NCI-H1092 (cell line): ENCODE measurements around the gene SOS1.
"Not testable (repeated sequence)": the region's sequence is repeated elsewhere in the genome, so short reads cannot be mapped to it uniquely, and the experiment has no call there.

Experiments used
- DNase-seq: peaks from one replicate; lab custom pipeline; 2025; lab: John Stamatoyannopoulos, UW

The SOS1 gene

DNA sequence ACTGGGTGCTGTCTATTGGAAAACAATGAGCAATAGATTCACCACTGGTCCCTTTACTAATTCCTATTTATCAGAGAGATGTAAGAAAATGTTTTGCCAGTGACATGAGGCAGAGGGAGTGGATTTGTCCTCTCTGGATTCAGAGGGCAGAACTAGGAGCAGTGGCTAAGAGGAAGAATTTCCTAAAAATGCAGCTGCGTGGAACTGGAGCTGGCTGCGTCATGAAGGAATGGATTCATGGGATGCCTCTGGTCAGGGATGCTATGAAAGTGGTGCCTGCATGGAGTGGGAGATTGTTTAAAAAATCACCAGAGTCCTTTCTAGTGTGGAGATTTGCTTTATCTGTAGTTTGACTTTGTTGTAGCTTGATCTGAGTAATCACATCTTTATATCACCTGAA lies 152.8 kb downstream of the SOS1 start:
- no peak for DNase-seq

DNA sequence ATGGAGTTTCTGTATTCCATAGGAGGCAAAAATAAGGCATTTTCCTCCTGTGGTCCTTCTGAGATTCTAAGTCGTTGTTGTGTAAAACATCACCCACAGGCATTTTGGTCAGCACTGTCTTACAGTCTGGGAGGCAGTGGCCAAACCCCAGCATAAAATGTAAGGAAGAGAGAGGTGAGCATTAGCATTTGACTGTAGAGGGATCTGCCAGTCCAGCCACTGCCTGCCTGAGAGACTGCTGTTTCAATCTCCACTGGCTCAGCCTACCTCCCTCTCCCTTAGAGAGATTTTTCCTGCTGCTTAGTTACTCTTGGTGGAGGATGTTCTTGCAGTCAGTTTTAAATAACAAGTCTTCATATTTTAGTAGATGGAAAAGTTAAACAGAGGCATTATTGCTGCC lies 154.2 kb downstream of the SOS1 start:
- no peak for DNase-seq

DNA sequence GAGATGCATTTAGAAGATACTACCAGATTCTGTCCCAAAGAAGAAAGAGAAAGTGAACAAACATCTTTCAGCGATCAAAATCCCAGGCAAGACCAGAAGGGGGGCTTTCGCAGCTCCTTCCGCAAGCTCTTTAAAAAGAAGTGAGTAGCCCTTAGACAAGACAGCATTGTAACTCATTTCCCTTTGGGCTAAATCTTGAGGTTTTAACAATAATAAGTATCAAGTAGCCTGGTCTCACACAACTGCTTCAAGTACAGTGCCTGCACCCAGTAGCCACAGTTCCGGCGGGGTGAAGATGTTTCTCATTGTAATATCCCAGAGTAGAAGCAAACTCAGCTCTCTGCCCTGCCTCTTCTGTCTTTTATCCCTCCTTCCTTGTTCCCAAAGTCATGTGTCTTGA lies 154.8 kb downstream of the SOS1 start:
- DNase-seq = no peak

DNA sequence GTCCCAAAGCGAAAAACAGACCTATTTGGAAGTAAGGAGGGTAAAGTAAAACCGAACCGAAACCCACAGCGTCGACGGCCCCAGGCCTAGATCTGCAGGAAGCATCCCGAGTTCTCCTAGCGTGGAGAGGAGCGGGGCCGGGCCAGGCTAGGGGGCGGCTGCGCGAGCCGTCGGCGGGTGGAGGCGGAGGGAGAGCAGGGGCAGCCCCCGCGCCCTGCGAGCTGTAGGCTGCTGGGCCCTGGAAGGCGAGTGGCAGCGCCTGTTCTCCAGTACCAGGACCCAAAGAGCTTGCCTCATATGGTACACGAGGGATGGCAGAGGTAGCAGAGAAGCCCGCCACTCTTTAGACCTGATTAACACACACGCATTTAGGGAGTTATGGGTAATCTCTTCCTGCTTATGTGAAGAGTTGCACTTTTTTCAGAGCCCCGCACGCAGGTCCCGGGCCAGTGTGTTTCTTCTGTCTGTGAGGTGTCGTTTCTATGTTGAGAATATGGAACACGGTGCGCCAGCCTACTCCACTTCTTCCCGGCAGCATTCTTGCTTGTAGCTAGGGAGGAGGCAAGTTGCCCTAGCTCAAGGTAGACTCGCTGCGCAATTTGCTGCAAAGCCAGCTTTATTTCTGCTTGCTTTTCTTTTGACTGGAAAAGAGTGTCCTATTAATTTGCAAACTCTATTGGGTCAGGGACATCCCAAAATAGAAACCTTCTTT lies 160.1 kb downstream of the SOS1 start:
- DNase-seq = no peak

DNA sequence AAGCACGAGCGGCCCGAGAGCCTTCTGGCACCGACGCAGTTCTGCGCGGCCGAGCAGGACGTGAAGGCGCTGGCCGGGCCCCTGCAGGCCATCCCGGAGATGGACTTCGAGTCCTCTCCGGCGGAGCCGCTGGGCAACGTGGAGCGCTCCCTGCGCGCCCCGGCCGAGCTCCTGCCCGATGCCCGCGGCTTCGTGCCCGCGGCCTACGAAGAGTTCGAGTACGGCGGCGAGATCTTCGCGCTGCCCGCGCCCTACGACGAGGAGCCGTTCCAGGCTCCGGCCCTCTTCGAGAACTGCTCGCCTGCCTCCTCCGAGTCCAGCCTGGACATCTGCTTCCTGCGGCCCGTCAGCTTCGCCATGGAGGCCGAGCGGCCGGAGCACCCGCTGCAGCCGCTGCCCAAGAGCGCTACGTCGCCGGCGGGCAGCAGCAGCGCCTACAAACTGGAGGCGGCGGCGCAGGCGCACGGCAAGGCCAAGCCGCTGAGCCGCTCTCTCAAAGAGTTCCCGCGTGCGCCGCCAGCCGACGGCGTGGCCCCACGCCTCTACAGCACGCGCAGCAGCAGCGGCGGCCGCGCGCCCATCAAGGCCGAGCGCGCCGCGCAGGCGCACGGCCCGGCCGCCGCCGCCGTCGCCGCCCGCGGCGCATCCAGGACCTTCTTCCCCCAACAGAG lies 160.8 kb downstream of the SOS1 start:
- DNase-seq = peak; percentile 20

DNA sequence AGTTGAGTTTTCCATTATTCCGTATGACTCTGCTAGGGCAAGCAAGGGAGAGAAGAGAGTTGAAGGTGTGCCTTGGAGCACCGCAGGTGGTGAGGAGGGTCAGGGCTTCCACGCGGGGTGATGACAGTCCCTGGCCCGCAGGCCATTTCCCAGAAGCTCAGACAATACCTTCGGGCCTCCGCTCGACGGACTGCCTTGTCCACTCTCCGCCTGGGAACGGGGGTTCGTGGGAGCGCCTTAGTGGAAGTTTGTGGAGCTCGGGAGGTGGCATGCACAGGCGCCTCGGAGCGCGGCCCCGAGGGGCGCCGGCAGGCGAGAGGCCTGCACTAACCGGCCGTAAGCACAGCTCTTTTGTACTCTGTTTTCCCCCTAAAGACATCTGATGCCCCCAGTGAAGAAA lies 161.4 kb downstream of the SOS1 start:
- DNase-seq = no peak

DNA sequence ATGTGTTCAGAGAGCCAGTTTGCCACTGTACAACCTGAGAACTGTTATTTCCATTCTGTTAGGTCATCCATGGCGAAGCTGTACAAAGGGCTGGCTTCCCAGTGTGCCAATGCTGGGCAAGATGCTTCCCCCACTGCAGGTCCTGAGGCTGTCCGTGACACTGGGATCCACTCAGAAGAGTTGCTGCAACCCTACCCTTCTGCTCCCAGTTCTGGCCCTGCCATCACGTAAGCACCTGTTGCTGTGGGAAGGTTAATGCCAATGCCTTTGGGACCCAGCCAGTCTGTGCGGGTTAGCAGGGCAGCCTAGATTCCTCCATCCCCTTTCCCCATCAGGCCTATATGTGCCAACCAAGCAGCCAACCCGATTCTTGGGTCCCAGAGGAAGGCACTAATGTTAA lies 162.9 kb downstream of the SOS1 start:
- no peak for DNase-seq

DNA sequence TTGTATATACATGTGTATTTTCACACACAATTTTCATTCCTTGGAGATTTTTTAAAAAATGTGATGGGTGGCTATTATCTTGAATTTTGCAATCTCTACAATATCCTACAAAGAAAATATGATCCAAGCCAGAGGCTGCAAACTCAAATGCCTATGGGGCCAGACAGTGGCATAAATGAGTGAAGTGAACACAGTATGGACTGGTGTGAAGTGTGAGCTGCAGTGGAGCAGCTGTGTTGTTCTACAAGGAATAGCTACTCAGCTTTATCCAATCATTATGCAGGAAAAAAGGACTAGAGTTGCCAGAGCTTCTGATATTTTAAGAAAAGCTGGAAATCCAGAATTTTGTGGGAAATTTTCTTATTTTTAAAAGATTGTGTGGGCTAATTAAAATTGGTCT lies 169.1 kb downstream of the SOS1 start:
- DNase-seq = no peak

DNA sequence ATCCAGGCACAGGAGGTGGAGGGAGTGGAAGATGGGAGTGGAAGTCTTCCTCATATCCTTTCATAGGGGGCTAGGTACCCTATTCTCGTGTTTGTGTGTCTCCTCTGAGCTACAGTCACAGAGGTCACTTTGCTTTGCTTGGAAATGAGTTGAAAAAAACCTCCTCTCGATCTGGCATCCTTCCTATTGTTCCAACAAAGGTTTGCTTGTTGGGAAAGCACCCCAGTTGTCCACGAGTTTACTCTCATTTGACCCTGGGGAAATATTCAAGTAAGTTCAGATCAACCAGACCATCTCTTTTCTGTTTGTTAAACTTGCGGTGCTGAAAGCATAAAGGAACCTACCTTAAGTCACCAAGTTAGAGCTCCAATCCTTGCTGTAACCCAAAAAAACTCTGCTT lies 171.9 kb downstream of the SOS1 start:
- DNase-seq = no peak

DNA sequence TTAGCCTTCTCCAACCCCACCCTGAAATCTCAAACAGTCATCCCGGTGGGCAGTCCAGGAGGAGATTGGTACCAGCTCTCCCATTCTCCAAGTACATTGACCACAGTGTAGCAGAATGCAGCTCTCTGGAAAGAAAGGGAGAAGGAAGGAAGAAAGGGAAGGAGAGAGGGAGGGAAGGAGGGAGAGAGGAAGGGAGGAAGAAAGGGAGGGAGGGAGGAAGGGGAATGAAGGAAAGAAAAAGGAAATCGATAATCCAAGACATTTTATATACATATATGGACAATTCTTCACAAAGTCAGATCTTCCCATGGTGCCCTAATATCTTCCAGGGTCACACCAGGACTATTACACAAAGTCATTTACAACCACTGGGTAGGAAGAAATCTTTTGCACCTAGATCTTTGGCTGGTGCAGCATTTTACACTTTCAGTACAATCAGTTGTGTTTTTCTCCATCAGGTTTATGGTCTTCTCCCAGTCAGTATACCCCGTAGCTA lies 172.4 kb downstream of the SOS1 start:
- DNase-seq = no peak

DNA sequence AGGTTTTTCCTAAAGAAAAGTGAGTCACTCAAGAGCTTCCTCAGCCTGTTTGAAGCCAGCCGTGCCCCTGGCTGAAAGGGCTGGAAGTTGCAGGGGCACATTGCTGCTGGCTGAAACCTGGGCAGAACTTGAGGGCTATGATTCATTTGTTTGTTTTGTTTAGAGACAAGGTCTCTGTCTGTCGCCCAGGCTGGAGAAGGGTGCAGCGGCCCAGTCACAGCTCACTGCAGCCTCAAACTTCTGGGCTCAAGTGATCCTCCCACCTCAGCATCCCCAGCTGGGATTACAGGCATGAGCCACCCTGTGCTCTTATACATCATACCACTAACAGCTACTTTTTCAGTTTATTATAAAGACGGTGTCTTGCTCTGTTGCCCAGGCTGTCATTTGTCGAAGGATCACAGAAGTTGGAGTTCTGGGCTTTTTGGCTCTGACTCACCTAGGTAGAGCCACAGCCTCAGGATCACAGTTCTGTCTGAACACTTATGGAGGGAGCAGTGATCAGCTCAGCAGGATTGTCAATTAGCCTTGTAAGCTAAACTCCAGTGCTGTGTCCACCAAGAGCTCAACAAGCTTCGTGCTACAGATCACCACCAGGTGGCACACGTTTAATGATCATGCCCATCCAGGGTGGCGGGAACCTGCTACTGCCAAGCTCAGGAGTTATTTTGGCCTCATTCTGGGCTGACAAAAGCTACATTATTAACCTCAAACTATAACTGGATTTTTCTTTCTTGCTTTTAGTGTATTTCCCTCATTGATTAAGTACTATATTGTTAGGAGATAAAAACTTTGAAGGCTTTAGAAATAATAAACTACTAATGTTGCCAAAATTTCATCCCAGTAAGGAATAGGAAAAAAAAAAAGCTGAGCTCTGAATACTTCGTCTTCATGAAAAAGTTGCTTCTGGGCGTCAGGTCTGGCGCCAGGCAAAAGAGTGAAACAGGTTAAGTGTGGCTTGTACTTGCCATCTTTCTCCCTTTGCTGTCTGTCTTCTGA lies 173.3 kb downstream of the SOS1 start:
- peak; percentile 38 for DNase-seq

DNA sequence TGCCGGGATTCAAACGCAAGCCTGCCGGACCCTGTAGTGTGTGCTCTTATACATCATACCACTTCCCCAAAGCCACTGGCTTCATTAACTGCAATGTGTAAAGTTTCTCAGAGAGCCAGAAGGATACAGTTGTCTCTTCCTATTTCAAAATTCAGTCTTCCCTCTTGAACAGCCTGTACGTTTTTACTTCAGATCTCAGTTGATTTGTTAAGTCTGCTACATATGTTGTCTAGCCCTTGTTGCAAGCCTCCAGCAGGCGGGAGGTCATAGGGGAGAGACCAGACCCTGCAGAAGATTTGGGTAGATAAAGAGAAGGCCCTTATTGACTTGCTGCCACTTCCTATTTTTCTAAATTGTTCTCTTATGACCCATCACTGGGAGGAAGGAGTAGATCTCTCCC lies 174.9 kb downstream of the SOS1 start:
- no peak for DNase-seq

DNA sequence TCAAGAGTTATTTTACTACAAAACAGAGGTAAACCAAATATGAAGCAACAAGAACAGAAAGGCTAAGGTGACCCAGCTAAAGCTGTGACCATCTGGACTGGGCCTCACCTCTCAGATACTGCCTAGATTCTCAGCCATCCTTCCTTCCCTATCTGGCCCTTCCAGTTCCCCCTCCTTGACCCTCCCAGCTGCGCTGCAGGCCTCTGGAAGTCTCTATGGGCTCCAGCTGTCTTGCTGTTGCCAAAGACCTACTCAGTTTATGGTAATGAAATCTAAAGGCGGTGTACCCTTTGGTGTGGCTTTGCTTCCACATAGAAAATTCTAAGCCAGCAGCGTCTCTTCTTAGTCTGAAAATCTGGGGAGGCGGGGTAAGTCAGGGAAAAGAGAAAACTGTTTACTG lies 175.5 kb downstream of the SOS1 start:
- DNase-seq = no peak

DNA sequence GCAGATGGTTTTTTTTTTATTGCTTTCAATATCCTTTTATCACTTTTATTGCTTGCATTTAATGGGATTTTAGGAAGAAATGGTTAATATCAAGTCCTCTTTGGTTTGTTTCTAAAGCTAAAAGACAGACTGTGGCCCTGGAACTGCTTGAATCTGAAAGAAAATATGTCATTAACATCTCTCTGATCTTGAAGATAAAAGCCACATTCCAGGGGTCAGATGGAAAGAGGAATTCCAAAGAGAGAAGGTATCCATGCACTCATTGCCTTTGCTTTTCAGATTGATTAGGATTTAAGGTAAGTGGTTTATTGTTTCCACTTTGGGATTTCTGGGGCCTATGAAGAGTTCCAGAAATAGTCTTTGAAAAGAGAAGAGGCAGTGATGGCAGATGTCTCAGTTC lies 177.1 kb downstream of the SOS1 start:
- DNase-seq = no peak

DNA sequence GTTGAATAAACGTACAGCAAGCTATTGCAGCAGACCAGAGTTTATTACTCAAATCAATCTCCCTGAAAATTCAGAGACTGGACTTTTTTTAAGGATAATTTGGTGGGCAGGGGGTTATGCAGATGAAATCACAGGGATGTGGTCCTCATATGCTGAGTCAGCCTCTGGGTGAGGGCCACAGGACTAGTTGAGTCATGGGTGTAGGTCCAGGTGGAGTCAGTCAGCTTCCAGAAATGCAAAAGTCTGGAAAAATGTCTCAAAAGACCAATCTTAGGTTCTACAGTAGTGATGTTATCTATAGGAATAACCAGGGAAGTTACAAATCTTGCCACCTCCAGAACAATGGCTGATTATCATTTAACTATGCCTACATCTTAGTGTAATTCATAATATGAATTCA lies 180.1 kb downstream of the SOS1 start:
- DNase-seq = no peak

DNA sequence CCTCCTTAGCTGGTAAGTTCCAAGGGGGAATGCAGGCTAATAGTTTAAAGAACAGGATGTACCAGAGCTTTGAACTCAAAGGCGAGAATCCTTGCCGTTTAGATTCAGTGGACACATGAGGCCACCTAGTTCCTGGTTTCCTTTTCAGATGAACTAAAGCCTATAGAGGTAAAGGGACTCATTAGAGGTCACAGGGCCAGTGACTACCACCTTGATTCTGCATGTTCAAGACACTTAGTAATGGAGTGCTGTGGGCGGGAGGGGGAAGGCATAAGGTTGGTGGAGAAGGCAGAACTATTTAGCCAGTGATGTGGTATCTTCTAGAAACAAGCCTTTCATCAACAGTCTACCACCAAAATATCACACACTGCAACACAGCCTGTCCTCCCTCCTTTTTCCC lies 183.3 kb downstream of the SOS1 start:
- no peak for DNase-seq

DNA sequence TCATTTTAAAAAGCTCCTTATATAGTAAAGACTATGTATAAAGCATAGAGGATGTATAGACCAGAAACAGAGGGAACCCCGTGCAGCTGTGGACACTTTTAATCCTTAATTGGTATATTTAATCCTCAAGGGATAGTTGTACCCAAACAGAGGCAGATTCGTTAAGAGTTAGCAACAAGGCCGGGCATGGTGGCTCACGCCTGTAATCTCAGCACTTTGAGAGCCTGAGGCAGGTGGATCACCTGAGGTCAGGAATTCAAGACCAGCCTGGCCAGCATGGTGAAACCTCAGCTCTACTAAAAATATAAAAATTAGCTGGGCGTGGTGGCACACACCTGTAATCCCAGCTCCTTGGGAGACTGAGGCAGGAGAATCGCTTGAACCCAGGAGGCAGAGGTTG lies 184.3 kb downstream of the SOS1 start:
- not testable (repeated sequence) for DNase-seq

DNA sequence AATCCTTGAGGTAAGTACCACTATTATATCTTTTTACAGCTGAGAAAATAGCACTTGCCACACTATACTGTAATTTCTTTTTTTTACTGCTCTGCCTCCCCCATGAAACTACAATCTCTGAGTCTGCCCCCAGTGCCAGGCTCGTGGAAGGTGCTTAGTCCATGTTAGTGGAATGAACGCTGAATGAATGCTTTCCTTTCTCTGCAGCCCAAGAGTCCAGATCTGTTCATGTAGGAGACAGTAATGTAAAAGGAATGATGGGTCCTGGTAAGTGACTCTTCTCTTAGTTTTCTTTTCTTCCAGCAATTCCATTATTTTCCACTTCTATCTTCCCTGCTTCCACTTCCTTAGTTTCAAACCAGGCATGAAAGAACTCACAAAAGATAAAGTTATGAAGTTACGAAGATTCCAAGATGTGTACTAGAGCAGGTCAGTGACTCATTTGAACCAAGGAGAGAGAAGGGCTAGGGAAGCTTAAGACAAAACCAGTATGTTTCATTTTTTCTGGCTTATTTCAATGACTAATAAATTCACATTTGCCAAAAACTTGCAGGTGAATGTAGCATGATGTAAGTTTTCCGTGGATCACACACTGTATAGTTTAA lies 185.2 kb downstream of the SOS1 start:
- no peak for DNase-seq

DNA sequence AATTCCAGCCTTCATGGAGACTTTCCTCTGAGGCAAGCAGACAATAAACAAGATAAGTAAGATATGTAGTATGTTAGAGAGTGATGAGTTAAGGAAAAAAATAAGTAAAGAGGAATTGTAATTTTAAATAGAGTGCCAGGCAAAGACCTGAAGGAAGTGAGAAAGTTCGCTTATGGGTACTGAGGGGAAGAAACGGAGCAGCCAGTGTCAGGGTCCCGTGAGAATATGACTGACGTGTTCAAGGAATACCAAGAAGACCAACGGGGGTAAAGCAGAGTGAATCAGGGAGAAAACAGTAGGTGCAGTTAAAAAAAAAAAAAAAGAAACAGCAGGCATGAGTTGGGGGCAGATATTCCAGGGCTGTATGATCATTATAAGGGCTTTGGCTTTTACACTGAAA lies 186.1 kb downstream of the SOS1 start:
- no peak for DNase-seq

DNA sequence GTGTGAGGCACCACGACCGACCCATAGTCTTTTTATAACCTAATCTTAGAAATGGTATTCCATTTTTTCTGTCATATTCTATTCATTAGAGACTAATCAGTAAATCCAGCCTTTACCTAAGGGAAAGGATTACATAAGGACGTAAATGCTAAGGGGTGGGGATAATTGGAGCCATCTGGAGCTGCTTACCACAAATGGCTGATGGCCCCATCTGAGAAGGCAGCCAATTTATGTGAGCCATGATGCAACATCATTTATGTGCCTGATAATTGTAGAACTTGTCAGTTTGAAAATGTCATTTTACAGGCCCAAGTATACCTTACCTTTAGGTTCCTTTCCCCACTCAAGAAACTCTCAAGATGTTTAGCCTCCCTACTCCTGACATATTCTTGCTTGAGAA lies 187.2 kb downstream of the SOS1 start:
- no peak for DNase-seq

DNA sequence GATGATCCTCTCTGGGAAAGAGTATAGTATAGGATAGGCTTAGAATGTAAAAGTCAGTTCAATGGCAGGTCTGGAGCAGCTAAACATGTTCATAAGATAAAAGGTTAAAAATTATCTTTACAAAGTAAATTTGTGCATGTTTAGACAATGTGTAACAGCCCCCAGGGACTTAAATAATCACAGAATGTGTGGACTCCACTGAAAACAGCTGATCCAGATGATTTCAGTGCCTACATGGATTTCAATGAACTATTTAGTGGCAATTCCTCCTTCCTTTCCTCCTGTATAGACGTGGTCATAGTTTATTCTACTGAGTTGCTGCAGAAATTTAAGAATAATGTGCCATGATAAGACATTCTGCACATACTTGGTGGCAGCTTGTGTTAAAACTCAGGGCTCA lies 188.3 kb downstream of the SOS1 start:
- DNase-seq = no peak
